NT2/D1 (cell line): ENCODE results near the gene MAIP1.

Source experiments
- YY1 ChIP-seq: IDR thresholded peaks from 2 replicates; pipeline ENCODE4 v1.6.1; 2011; ENCODE audit not compliant: insufficient read length, insufficient read depth
- ZNF274 ChIP-seq: IDR thresholded peaks from 2 replicates; pipeline ENCODE4 v1.6.1; 2011; ENCODE audit warnings: mild to moderate bottlenecking, low read depth, low read length

DNA sequence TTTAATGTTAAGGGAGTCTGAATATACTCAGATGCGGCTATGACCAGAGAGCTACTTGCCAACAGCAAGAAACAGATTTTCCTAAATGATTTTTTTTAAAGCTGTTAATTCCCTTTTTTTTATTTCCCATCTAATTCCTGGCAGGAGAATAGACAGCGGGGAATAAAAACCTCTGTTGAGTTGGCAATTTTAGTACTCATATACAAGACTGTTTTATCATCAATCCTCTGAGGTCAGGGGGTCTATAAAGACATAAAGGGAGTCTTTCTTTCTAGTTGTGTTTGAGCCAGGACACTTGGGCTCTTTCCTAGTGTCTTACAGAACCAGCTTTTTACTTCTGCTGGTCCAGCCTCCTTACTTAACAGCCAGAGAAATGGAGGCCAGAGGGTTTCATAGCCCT lies 29.4 kb downstream of the MAIP1 start:
- TF ChIP-seq ZNF274 = no peak
- no peak for TF ChIP-seq YY1
